Left ventricle myocardium superior (tissue), 1 donor: ENCODE data around the gene WDR33. TPM values are rescaled to one million over a fixed set of nuclear protein-coding genes. Genes with fewer than 3 reads are reported as not detected.
"Not testable (repeated sequence)": the region's sequence is repeated elsewhere in the genome, so short reads cannot be mapped to it uniquely, and the experiment has no call there.

ENCODE experiments used
- ATAC-seq: fragments of 200-7000 bp; cut with Tn5 transposase; one replicate; pipeline ENCODE4 v1.9.1; 2020; ENCODE audit warnings: mild to moderate bottlenecking, moderate library complexity
- DNase-seq: peaks from one replicate; pipeline ENCODE4 v3.0.0-alpha.2; 2020
- intact Hi-C: fragments of 100-400 bp; cut with micrococcal nuclease; formaldehyde crosslinking; loops from one replicate; pipeline ENCODE4 v1.11.0; 2022
- total RNA-seq: library from RNA; stranded (reverse); fragmentation: NEBNext Ultra II Directional; extraction: Animal tissue kit (Norgen Biotek cat#: 25700); gene quantifications from one replicate; pipeline ENCODE4 v1.2.1, GENCODE V29; 2021
- donor health status: DM: no; HTN: yes; CAD: no; lungs with severe emphysema.

Gene WDR33
- total RNA-seq, 1 donor from 2014 or later: 45.2 TPM

DNA sequence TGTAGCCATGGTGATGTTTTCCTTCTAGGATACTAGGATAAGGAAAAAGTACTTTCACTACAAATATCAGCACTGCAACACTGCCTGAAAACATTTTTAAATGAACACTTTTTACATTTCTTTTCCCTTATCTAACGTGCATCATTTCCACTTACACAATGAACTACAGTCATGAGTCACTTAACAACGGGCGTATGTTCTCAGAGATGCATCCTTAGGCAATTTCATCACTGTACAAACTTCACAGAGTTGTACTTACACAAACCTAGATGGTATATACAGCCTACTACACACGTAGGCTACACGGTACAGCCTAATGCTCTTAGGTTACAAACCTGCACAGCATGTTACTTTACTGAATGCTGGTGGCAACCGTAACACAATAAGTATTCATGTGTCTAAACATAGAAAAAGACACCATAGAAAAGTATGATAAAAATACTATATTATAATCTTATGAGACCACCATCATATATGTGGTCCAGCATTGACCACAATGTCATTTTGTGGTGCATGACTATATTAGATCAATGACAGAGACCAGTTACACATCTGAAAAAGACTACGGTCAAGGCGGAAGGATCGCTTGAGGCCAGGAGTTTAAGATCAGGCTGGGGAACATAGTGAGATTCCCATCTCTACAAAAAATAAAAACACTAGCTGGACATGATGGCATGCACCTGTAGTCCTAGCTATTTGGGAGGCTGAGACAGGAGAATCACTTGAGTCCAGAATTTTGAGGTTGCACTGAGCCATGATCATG lies 39.8 kb downstream of the WDR33 start:
- intact Hi-C loops: no loop called here
- no peak for DNase-seq
- ATAC-seq: no peak

DNA sequence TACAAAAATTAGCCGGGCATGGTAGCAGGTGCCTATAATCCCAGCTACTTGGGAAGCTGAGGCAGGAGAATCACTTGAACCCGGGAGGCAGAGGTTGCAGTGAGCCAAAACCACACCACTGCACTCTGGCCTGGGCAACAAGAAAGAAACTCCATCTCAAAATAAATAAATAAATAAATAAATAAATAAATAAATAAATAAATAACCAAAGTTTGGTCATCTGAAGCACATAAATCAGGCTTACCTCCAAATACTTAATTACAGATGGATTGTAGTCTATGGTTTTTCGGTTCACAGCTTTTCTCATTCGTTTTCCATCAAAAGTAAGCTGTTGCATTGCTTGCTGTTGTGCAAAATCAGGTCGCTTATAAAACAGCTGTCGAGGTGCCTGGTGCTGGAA lies 40.4 kb downstream of the WDR33 start:
- intact Hi-C loops, ATAC-seq, DNase-seq: not testable (repeated sequence)

GRCh38 chr2:127769587-127769986 lies 41.4 kb downstream of the WDR33 start:
- ATAC-seq (no peak), DNase-seq (no peak)
- intact Hi-C loops: no loop called here

- ATAC-seq (no peak), DNase-seq (no peak)
- intact Hi-C loops: no loop called here
Measured at GRCh38 chr2:127768775-127769479, 42.0 kb downstream of the WDR33 start.

DNA sequence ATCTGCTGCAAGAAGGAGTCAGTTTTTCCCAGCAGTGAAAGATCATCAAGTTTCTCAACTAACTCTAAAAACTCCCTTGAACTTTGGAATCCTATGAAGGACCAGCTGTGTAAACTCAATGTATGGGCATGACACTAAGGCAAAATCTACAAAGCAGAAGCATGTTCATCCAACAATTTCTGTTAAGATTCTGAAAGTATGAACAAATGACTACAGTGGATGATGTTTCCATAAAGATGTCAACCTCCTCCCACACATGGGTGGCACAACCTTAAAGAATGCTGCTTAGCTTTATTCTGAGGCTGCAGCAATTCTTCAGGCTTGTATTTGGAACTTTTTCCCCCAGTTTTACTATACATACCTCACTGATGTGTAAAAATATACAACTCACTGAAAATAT lies 47.2 kb downstream of the WDR33 start:
- no peak for DNase-seq
- intact Hi-C loops: no loop called here
- ATAC-seq: no peak

DNA sequence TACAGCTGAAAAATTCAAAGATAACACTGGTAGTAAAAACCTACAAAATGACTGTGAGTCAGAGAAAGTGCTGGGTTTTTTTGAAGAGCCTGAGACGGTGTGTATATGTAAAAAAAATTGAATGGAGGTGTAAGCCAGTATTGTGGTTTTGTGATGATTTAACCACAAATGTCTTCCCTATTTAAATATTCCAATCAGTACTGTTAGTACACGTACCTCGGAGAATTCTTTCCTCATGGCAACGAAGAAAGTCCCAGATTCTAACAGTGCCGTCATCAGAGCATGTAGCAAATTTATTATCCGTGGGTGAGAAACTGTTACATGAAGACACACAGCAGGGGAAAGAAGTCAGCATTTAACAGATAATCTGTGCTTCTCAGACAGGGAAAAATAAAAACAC lies 48.1 kb downstream of the WDR33 start:
- no peak for ATAC-seq
- intact Hi-C loops: no loop called here

DNA sequence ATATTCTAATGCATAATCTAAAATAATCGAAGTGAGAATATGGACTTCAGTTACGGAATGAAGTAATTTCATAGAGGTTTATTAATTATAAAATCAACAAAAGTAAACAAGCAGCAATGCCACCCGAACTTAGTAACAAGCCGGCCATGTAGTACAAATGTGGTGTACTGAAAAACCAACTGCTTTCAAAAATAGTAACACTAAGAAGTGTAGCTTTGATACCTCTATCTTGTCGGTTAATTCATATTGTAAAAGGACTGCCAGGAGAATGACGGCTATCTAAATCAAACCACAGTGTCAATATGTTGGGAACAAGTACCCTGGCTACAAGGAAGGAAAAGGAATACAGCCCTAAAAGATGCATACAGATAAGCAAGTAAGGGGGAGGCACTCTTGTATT lies 48.5 kb downstream of the WDR33 start:
- intact Hi-C loops: no loop called here
- no peak for DNase-seq
- peak; percentile 75 for ATAC-seq

More for the DNA sequence above, 48.1 kb downstream of the WDR33 start:
- no peak for DNase-seq

DNA sequence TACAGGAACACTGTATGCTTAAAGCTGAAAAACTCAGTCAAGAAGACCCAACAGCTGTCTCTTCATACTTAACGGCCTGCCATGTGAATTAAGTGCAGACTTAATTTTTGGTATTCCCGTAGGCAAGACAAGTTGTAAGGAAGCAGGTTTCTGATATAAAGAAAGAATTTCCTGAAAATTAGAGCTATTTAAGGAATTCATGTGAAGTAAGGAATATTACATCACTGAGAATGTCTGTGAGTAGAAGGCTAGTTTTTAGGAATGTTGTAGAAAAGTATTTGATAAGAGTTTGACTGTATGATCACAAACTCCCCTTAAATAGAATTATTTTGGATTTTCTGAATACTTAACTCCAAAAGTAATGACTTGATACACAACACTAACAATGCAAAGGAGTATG lies 51.0 kb downstream of the WDR33 start:
- intact Hi-C loops: no loop called here
- no peak for ATAC-seq

GRCh38 chr2:127754186-127754585 lies 56.8 kb downstream of the WDR33 start:
- intact Hi-C loops: no loop called here
- DNase-seq (no peak), ATAC-seq (no peak)

More for the DNA sequence above, 51.0 kb downstream of the WDR33 start:
- DNase-seq: no peak

DNA sequence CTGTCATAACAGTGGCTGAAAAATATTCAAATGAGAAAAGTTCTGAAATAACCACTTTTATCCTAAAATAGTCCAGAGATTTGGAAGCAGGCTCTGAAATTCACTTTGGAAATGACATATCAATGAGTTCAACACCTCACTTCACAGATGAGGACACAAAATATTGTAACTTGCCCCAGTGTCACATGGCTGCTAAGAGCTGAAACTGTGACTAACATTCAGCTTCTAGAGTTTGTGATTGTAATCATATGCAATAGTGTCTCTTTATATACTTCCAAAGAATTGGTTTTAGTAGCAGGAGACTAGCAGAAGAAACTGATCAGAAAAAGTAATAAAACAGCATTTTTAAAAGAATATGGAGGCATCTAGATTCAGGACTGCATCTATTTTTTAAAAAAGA lies 57.6 kb downstream of the WDR33 start:
- intact Hi-C loops: no loop called here
- ATAC-seq: no peak
- no peak for DNase-seq

- intact Hi-C loops, DNase-seq: not testable (repeated sequence)
- ATAC-seq: peak; percentile 46
Measured at GRCh38 chr2:127749537-127749936, 61.4 kb downstream of the WDR33 start.

DNA sequence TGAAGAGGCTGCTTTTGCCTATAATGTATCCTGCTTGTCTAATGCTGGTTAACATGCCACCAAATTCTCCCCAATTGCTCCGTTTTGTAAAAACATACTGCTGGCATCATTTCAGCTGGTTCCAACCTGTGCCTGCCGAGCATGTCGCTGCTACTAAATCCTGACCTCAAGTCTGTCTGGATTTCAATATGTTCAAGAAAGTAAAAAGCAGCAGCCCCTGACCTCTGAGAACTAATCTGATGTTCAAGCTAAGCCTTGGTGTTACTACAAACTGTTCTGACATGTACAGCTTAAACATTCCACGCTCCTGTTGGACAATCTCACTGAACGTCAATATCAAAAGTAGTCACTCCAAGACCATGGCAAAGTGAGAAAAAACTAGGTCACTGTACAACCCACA lies 63.4 kb downstream of the WDR33 start:
- ATAC-seq (no peak), DNase-seq (no peak)
- intact Hi-C loops: no loop called here

DNA sequence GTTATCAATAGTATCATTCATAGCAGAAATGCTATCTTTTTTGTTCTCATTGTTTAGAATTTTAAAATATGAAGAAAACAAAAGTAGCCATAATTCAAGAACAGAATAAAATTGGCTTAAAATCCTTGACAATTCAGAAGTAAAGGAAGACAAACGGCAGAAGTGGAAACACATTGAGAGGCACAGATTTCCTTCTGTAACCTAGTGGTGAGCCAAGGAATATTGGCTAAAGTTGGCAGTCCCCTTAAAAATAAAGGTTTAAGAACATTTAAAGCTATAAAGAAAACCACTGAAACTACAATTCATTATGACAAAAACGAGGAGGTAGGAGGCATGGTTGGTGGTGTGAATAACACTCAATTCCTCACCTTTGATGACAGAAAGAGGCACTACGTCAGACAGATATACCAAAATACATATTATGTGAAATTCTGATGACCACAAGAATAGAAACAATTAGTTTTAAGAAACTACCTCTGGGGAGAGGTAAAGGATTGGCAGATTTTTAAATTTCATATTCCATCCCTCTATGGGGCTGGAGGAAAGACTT lies 67.4 kb downstream of the WDR33 start:
- intact Hi-C loops: no loop called here
- ATAC-seq: no peak
- DNase-seq: no peak

GRCh38 chr2:127740665-127741288 lies 70.2 kb downstream of the WDR33 start:
- intact Hi-C loops: no loop called here
- no peak for ATAC-seq
- DNase-seq: no peak

GRCh38 chr2:127739800-127740199 lies 71.2 kb downstream of the WDR33 start:
- intact Hi-C loops: no loop called here
- no peak for ATAC-seq

GRCh38 chr2:127737892-127738291 lies 73.1 kb downstream of the WDR33 start:
- no peak for ATAC-seq
- no peak for DNase-seq
- intact Hi-C loops: no loop called here

More at GRCh38 chr2:127739800-127740199, 71.2 kb downstream of the WDR33 start:
- no peak for DNase-seq

- DNase-seq (no peak), ATAC-seq (no peak)
- intact Hi-C loops: no loop called here
Measured at GRCh38 chr2:127735537-127736399, 75.2 kb downstream of the WDR33 start.

GRCh38 chr2:127735044-127735443 lies 75.9 kb downstream of the WDR33 start:
- ATAC-seq (no peak), DNase-seq (no peak)
- intact Hi-C loops: no loop called here
